Measurements from ENCODE around the gene CEACAM5. TPM values are rescaled to one million over a fixed set of nuclear protein-coding genes. Genes with fewer than 3 reads are reported as not detected.

CEACAM5 gene
- not detected in 2 replicates for total RNA-seq

GRCh38 chr19:41708481-41708880 is at the start of gene CEACAM5:
TSS of gene CEACAM5 (plus strand) at chr19:41708626. CDS start at chr19:41708732, 106 bp downstream.

GRCh38 chr19:41688098-41688497 is 20.3 kb upstream of the CEACAM5 start, which contains the start of gene CEACAM7:
TSS of gene CEACAM7 (minus strand) at chr19:41688270. CDS start at chr19:41688165, 105 bp downstream.

GRCh38 chr19:41755328-41755913 is 47.0 kb downstream of the CEACAM5 start, which contains the start of gene CEACAM6:
TSS of gene CEACAM6 (plus strand) at chr19:41755530. CDS start at chr19:41755639, 109 bp downstream.

Other genes starting within 250 kb of the CEACAM5 start
- not detected in 2 replicates for gene CEACAM21, start 132.5 kb upstream of the CEACAM5 start, total RNA-seq
- gene CEACAM4, start 81.6 kb upstream of the CEACAM5 start, total RNA-seq = not detected in 2 replicates
- gene CEACAM7, start 20.4 kb upstream of the CEACAM5 start, total RNA-seq = not detected in 2 replicates
- gene CEACAM6, start 46.9 kb downstream of the CEACAM5 start, total RNA-seq = not detected in 2 replicates
- not detected in 2 replicates for gene CEACAM3, start 88.0 kb downstream of the CEACAM5 start, total RNA-seq
- gene LYPD4, start 136.1 kb downstream of the CEACAM5 start, total RNA-seq = not detected in 2 replicates
- not detected in 2 replicates for gene DMRTC2, start 136.4 kb downstream of the CEACAM5 start, total RNA-seq
- 446 and 467 TPM in 2 replicates for gene RPS19, start 151.6 kb downstream of the CEACAM5 start, total RNA-seq
- 0.12 TPM in 1 of 2 replicates, not detected in the other for gene CD79A, start 168.7 kb downstream of the CEACAM5 start, total RNA-seq
- gene ARHGEF1, start 174.6 kb downstream of the CEACAM5 start, total RNA-seq = 48.1 and 49.5 TPM in 2 replicates
- gene ERFL, start 219.8 kb downstream of the CEACAM5 start, total RNA-seq = not detected in 2 replicates